HepG2 (cell line): ENCODE measurements around the gene SLIT1.

Source experiments
- JUN ChIP-seq: sonication (generic); formaldehyde crosslinking; IDR thresholded peaks from 2 replicates; pipeline ENCODE4 v1.4.0; 2020; ENCODE audit warnings: mild to moderate bottlenecking, missing genetic modification reagents
- ZBTB7A ChIP-seq: sonication (generic); formaldehyde crosslinking; IDR thresholded peaks from 2 replicates; pipeline ENCODE4 v1.8.0; 2022; ENCODE audit warnings: mild to moderate bottlenecking, missing genetic modification reagents
- ZFX ChIP-seq: sonication (generic); formaldehyde crosslinking; IDR thresholded peaks from 2 replicates; pipeline ENCODE4 v1.4.0; 2020; ENCODE audit warnings: mild to moderate bottlenecking, low read depth, missing genetic modification reagents, moderate library complexity
- ZNF121 ChIP-seq: sonication (generic); formaldehyde crosslinking; IDR thresholded peaks from 2 replicates; pipeline ENCODE4 v1.5.0; 2020; ENCODE audit warnings: mild to moderate bottlenecking, missing genetic modification reagents
- ZNF124 ChIP-seq: sonication (generic); formaldehyde crosslinking; IDR thresholded peaks from 2 replicates; pipeline ENCODE4 v1.4.0; 2020; ENCODE audit warnings: missing genetic modification reagents
- ZNF18 ChIP-seq: sonication (generic); formaldehyde crosslinking; IDR thresholded peaks from 2 replicates; pipeline ENCODE4 v1.8.0; 2022; ENCODE audit warnings: mild to moderate bottlenecking, missing genetic modification reagents; ENCODE audit not compliant: insufficient replicate concordance
- ZNF503 ChIP-seq: sonication (generic); formaldehyde crosslinking; IDR thresholded peaks from 2 replicates; pipeline ENCODE4 v1.4.0; 2020; ENCODE audit warnings: missing genetic modification reagents
- ZNF749 ChIP-seq: sonication (generic); formaldehyde crosslinking; IDR thresholded peaks from 2 replicates; pipeline ENCODE4 v1.8.0; 2022; ENCODE audit warnings: mild to moderate bottlenecking, missing genetic modification reagents, moderate library complexity, borderline replicate concordance
- TF ChIP-seq, protein P1 (sequence below): sonication (generic); formaldehyde crosslinking; IDR thresholded peaks from 2 replicates; pipeline ENCODE4 v1.5.0; 2020; ENCODE audit warnings: mild to moderate bottlenecking, missing genetic modification reagents, moderate library complexity

DNA sequence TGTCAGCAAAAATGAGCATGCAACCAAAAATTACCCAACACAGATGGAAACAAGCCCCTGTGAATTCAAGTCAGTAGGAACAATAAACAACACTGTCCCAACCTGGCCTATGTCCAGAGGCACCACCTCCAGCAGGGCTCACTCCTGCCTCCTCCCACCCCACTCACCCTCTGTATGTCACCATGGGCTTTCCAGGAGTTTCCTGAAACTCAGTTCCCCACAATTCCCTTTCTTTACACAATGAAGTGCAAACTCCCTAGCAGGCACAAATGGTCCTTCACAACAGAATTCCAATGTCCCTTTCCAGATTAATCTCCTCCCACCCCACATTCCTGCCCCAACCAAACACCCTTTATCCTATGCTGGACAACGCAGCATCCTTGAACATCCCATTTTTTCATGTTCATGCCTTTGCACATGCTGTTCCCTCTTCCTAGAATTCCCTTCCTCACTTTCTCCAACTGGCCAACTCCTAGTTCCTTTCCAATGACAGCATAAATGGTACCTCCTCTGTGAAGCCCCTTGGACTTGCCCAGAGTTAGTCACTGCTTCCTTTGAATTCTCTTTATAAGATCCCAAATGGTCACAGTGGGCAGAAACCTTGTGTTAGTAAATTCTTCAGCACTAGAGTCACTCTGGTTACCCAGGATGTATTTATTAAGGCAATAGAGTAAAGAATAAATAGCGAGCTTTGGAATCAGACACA, 157.5 kb downstream of the SLIT1 start:
- TF ChIP-seq JUN, result no peak
- TF ChIP-seq ZNF124 (CRISPR knock-in tag), result no peak
- no peak for TF ChIP-seq ZNF503 (CRISPR knock-in tag)
- TF ChIP-seq ZNF18 (CRISPR knock-in tag), result no peak
- no peak for TF ChIP-seq ZNF121 (CRISPR knock-in tag)
- TF ChIP-seq ZNF749 (CRISPR knock-in tag), result no peak
- TF ChIP-seq, protein P1, sequence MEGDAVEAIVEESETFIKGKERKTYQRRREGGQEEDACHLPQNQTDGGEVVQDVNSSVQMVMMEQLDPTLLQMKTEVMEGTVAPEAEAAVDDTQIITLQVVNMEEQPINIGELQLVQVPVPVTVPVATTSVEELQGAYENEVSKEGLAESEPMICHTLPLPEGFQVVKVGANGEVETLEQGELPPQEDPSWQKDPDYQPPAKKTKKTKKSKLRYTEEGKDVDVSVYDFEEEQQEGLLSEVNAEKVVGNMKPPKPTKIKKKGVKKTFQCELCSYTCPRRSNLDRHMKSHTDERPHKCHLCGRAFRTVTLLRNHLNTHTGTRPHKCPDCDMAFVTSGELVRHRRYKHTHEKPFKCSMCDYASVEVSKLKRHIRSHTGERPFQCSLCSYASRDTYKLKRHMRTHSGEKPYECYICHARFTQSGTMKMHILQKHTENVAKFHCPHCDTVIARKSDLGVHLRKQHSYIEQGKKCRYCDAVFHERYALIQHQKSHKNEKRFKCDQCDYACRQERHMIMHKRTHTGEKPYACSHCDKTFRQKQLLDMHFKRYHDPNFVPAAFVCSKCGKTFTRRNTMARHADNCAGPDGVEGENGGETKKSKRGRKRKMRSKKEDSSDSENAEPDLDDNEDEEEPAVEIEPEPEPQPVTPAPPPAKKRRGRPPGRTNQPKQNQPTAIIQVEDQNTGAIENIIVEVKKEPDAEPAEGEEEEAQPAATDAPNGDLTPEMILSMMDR (CRISPR knock-in tag), result no peak
- no peak for TF ChIP-seq ZBTB7A (CRISPR knock-in tag)
- no peak for TF ChIP-seq ZFX (CRISPR knock-in tag)
